Fibroblast of mammary gland (primary cell): ENCODE measurements around the gene ANXA10.

Experiments
- DNase-seq: peaks from one replicate; pipeline ENCODE4 v3.0.0-alpha.2; 2010; ENCODE audit warnings: low read depth
- H3K4me3 ChIP-seq: 2 replicates; pipeline ENCODE4 v1.5.1; 2011; ENCODE audit warnings: low read depth, mild to moderate bottlenecking, low read length, moderate library complexity; ENCODE audit not compliant: control insufficient read depth
- TF ChIP-seq, protein P1 (sequence below): conservative IDR thresholded peaks from 2 replicates; pipeline ENCODE4 v1.5.1; 2011; ENCODE audit warnings: low read depth, low read length, inconsistent platforms; ENCODE audit not compliant: control insufficient read depth, insufficient read depth

ANXA10 gene

GRCh38 chr4:168152837-168153500 is 60.6 kb downstream of the ANXA10 start:
- no peak overlapping the region for H3K4me3 ChIP-seq
- DNase-seq = no peak
- TF ChIP-seq, protein P1, sequence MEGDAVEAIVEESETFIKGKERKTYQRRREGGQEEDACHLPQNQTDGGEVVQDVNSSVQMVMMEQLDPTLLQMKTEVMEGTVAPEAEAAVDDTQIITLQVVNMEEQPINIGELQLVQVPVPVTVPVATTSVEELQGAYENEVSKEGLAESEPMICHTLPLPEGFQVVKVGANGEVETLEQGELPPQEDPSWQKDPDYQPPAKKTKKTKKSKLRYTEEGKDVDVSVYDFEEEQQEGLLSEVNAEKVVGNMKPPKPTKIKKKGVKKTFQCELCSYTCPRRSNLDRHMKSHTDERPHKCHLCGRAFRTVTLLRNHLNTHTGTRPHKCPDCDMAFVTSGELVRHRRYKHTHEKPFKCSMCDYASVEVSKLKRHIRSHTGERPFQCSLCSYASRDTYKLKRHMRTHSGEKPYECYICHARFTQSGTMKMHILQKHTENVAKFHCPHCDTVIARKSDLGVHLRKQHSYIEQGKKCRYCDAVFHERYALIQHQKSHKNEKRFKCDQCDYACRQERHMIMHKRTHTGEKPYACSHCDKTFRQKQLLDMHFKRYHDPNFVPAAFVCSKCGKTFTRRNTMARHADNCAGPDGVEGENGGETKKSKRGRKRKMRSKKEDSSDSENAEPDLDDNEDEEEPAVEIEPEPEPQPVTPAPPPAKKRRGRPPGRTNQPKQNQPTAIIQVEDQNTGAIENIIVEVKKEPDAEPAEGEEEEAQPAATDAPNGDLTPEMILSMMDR = no peak

- no peak overlapping the region for H3K4me3 ChIP-seq
- TF ChIP-seq, protein P1 = peak; percentile 62
- DNase-seq = peak; percentile 76
Observed at GRCh38 chr4:168153596-168154440, 61.5 kb downstream of the ANXA10 start.

- no peak overlapping the region for H3K4me3 ChIP-seq
- DNase-seq = no peak
- TF ChIP-seq, protein P1 = no peak
Observed at GRCh38 chr4:168154546-168155277, 62.4 kb downstream of the ANXA10 start.

- TF ChIP-seq, protein P1 = no peak
- no peak overlapping the region for H3K4me3 ChIP-seq
Observed at GRCh38 chr4:168162604-168163003, 70.3 kb downstream of the ANXA10 start.

DNA sequence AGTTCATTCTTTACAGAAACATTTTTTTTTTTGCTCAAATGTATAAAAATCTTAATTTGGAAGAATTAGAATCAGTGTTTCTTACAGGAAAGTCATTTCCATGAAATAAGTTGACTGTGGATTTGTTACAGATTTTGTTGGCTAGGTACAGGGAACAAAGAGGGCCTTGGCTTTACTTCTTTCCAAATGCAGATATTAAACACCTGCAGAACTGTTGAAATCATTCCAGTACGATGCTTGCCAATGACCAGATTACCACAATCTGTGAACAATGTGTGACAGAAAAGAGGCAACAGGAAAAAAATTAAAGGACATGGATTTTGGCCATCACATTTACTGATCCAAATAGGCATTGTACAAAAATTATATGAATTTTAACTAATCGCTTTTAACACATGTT is 70.8 kb downstream of the ANXA10 start:
- TF ChIP-seq, protein P1 = no peak
- no peak for DNase-seq

More at GRCh38 chr4:168162604-168163003, 70.3 kb downstream of the ANXA10 start:
- DNase-seq = peak; percentile 35

GRCh38 chr4:168164045-168164444 is 71.7 kb downstream of the ANXA10 start:
- DNase-seq = no peak
- TF ChIP-seq, protein P1 = no peak

More for the DNA sequence above, 70.8 kb downstream of the ANXA10 start:
- H3K4me3 ChIP-seq = no peak overlapping the region

More at GRCh38 chr4:168164045-168164444, 71.7 kb downstream of the ANXA10 start:
- no peak overlapping the region for H3K4me3 ChIP-seq
